Neural cell (in vitro differentiated cells): Measurements from ENCODE around the gene ACBD5.

Experiments
- CTCF ChIP-seq: fragments of 450-650 bp; IDR thresholded peaks from 2 replicates; pipeline ENCODE4 v1.5.1; 2014; ENCODE audit warnings: antibody characterized with exemption, mild to moderate bottlenecking, moderate library complexity; ENCODE audit not compliant: poor library complexity, severe bottlenecking
- EZH2 ChIP-seq: fragments of 200-600, 300-800 bp; shearing (Covaris generic), sonication (generic); IDR thresholded peaks from 2 replicates; pipeline ENCODE4 v1.6.1; 2014; ENCODE audit warnings: antibody characterized with exemption, low read length, borderline replicate concordance, mild to moderate bottlenecking; ENCODE audit not compliant: insufficient read depth, poor library complexity, severe bottlenecking
- POLR2AphosphoS5 ChIP-seq: IDR thresholded peaks from 2 replicates; pipeline ENCODE4 v1.6.1; 2012
- RAD21 ChIP-seq: fragments of 450-650 bp; conservative IDR thresholded peaks from 2 replicates; pipeline ENCODE4 v1.6.1; 2014; ENCODE audit warnings: antibody characterized with exemption, mild to moderate bottlenecking, moderate library complexity

- TF ChIP-seq EZH2 (no peak), POLR2AphosphoS5 (no peak), RAD21 (no peak), CTCF (no peak)
Observed at GRCh38 chr10:27285093-27285492, 44.5 kb upstream of the ACBD5 start.
